ENCODE results near the gene MAP2K4. TPM values are rescaled to one million over a fixed set of nuclear protein-coding genes. Genes with fewer than 3 reads are reported as not detected.

Gene MAP2K4
- total and polyA plus RNA-seq, 2 of the 13 experiments (the other 11 are each of a cell fraction or from before 2014, with no cell fraction given) = 21.5 to 35.6 TPM

DNA sequence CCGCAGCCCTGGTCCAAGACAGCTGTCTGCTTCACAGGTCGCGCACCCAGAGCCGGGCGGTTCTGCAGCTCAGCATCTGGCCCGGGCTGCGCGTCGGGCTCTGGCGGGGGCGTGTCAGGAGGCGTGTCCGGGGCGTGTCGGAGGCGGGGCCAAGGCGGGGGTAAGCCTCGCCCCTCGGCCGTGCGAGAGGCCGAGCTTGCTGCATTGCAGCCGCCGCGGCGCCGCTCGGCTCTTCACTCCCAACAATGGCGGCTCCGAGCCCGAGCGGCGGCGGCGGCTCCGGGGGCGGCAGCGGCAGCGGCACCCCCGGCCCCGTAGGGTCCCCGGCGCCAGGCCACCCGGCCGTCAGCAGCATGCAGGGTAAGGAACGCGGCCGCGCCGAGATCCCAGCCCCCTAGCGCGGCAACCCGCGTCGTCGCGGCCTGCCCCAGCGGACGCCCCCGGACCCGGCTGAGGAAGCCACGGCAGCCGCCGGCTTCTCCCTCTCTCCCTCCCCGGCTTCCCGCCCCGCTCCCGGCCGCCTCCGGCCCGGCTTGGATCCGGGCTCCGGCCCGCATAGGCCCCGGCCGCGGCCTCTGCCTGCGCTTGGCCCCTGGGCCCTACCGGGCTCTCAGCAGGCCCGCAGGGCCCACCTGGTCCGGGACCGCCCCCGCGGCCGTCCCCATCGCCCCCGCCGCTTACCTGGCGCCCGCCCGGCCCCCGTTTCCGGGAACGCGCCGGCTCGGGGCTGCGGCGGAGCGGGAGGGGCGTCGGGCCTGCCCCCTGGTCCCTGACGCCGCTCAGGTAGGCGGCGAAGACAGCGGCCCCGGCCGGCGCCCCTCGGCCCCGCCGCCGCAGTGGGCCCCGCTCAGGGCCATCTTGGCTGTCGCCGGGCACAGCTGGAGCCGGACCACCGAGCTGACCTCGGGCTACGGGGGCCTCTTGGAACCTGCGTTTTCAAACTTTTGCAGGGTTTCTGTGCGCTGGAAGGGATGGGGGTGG is at the start of gene MAP2K4 (continued):
- TF ChIP-seq, protein P1, sequence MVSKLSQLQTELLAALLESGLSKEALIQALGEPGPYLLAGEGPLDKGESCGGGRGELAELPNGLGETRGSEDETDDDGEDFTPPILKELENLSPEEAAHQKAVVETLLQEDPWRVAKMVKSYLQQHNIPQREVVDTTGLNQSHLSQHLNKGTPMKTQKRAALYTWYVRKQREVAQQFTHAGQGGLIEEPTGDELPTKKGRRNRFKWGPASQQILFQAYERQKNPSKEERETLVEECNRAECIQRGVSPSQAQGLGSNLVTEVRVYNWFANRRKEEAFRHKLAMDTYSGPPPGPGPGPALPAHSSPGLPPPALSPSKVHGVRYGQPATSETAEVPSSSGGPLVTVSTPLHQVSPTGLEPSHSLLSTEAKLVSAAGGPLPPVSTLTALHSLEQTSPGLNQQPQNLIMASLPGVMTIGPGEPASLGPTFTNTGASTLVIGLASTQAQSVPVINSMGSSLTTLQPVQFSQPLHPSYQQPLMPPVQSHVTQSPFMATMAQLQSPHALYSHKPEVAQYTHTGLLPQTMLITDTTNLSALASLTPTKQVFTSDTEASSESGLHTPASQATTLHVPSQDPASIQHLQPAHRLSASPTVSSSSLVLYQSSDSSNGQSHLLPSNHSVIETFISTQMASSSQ (IDR thresholded peaks at IDR 0.05; ENCODE audit: low read depth) = no peak
- TF ChIP-seq, protein P1 (CRISPR knock-in tag; IDR thresholded peaks at IDR 0.05; ENCODE audit: borderline replicate concordance) = 0 out of 2 replicates have a peak, but pooled peaks have one; percentile 38
- TF ChIP-seq, protein P2, sequence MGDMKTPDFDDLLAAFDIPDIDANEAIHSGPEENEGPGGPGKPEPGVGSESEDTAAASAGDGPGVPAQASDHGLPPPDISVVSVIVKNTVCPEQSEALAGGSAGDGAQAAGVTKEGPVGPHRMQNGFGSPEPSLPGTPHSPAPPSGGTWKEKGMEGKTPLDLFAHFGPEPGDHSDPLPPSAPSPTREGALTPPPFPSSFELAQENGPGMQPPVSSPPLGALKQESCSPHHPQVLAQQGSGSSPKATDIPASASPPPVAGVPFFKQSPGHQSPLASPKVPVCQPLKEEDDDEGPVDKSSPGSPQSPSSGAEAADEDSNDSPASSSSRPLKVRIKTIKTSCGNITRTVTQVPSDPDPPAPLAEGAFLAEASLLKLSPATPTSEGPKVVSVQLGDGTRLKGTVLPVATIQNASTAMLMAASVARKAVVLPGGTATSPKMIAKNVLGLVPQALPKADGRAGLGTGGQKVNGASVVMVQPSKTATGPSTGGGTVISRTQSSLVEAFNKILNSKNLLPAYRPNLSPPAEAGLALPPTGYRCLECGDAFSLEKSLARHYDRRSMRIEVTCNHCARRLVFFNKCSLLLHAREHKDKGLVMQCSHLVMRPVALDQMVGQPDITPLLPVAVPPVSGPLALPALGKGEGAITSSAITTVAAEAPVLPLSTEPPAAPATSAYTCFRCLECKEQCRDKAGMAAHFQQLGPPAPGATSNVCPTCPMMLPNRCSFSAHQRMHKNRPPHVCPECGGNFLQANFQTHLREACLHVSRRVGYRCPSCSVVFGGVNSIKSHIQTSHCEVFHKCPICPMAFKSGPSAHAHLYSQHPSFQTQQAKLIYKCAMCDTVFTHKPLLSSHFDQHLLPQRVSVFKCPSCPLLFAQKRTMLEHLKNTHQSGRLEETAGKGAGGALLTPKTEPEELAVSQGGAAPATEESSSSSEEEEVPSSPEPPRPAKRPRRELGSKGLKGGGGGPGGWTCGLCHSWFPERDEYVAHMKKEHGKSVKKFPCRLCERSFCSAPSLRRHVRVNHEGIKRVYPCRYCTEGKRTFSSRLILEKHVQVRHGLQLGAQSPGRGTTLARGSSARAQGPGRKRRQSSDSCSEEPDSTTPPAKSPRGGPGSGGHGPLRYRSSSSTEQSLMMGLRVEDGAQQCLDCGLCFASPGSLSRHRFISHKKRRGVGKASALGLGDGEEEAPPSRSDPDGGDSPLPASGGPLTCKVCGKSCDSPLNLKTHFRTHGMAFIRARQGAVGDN (CRISPR knock-in tag; IDR thresholded peaks at IDR 0.05) = peak; percentile 48
- TF ChIP-seq POLR2G (IDR thresholded peaks at IDR 0.05; ENCODE audit: low read depth, low read length) = peak; percentile 77
- TF ChIP-seq HMGA1 (CRISPR knock-in tag; conservative IDR thresholded peaks at IDR 0.05) = no peak
- TF ChIP-seq ZBTB3 (CRISPR knock-in tag; IDR thresholded peaks at IDR 0.05; ENCODE audit: borderline replicate concordance, low read depth) = no peak
- no peak for TF ChIP-seq TMF1 (CRISPR knock-in tag; IDR thresholded peaks at IDR 0.05; ENCODE audit: low read depth)
- no peak for TF ChIP-seq TOPORS (CRISPR knock-in tag; IDR thresholded peaks at IDR 0.05)
- peak; percentile 30; the same call in 1 of the 2 replicates for TF ChIP-seq ZNF607 (CRISPR knock-in tag; IDR thresholded peaks at IDR 0.05; ENCODE audit: borderline replicate concordance)
- TF ChIP-seq, protein P3, sequence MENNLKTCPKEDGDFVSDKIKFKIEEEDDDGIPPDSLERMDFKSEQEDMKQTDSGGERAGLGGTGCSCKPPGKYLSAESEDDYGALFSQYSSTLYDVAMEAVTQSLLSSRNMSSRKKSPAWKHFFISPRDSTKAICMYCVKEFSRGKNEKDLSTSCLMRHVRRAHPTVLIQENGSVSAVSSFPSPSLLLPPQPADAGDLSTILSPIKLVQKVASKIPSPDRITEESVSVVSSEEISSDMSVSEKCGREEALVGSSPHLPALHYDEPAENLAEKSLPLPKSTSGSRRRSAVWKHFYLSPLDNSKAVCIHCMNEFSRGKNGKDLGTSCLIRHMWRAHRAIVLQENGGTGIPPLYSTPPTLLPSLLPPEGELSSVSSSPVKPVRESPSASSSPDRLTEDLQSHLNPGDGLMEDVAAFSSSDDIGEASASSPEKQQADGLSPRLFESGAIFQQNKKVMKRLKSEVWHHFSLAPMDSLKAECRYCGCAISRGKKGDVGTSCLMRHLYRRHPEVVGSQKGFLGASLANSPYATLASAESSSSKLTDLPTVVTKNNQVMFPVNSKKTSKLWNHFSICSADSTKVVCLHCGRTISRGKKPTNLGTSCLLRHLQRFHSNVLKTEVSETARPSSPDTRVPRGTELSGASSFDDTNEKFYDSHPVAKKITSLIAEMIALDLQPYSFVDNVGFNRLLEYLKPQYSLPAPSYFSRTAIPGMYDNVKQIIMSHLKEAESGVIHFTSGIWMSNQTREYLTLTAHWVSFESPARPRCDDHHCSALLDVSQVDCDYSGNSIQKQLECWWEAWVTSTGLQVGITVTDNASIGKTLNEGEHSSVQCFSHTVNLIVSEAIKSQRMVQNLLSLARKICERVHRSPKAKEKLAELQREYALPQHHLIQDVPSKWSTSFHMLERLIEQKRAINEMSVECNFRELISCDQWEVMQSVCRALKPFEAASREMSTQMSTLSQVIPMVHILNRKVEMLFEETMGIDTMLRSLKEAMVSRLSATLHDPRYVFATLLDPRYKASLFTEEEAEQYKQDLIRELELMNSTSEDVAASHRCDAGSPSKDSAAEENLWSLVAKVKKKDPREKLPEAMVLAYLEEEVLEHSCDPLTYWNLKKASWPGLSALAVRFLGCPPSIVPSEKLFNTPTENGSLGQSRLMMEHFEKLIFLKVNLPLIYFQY (CRISPR knock-in tag; IDR thresholded peaks at IDR 0.05; ENCODE audit: borderline replicate concordance) = peak; percentile 40; the same call in 1 of the 2 replicates
- peak; percentile 70 for TF ChIP-seq POLR2AphosphoS5 (IDR thresholded peaks at IDR 0.05; ENCODE audit: low read depth, low read length)
- peak; percentile 93 for TF ChIP-seq RBFOX2 (IDR thresholded peaks at IDR 0.05; ENCODE audit: low read depth, low read length)
- no peak for TF ChIP-seq CENPX (CRISPR knock-in tag; IDR thresholded peaks at IDR 0.05)
- no peak for TF ChIP-seq ZNF782 (CRISPR knock-in tag; IDR thresholded peaks at IDR 0.05; ENCODE audit: borderline replicate concordance)
